ENCODE data around the gene HES3.

HES3 gene, protein sequence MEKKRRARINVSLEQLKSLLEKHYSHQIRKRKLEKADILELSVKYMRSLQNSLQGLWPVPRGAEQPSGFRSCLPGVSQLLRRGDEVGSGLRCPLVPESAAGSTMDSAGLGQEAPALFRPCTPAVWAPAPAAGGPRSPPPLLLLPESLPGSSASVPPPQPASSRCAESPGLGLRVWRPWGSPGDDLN

DNA sequence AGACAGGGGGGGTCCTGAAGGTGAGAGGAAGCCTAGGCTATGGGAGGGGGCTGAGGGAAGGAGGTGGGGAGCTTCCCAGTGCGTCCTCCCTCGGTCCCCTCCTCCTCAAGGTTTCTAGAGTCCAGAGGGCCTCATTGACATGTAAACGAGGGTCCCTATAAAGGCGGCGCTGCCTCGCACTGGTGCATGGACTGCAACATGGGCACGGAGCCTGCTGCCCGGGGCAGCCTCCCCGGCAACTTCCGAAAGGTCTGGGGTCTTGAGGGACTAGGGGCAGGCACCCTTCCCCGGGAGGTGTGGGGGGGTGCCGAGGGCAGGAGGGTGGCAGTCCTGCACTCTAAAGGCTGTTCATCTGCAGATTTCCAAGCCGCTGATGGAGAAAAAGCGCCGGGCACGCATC is at the start of gene HES3:
TSS of gene HES3 (plus strand) at position 187 of the 400 bp plus-strand sequence. CDS start at position 374, 187 bp downstream.
- no peak for DNase-seq (ENCODE audit: low spot score)

DNA sequence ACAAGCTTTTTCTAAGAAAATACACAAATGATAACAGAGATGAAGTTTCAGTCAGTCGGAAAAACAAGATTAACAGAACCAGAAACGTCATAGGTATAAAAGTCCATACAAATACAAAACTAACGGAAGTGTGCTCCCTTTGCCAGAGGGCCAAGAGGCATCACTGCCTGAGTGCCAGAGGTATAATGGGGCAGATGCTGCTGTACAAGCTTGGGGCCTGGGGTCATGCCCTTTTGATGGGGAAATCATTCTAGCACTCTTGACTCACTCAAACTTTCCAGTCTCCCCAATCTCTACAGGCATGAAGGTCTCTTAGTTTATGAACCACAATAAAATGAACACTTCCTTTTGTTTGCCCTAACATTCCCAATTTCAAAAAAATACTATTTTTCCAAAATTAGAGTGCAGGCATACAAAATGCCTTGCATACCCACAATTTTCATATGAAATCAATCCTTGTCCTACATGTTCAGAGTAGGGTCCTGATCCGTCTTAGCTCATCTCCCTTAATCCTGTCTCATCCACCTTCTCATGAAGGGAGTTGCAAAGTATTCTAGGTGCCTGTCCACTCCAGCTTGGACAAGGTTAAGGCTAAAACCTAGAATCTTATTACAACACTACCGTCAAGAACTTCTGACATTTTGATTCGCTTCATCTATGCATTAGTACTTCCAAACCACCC is 46.1 kb upstream of the HES3 start:
- DNase-seq (ENCODE audit: low spot score): no peak

DNA sequence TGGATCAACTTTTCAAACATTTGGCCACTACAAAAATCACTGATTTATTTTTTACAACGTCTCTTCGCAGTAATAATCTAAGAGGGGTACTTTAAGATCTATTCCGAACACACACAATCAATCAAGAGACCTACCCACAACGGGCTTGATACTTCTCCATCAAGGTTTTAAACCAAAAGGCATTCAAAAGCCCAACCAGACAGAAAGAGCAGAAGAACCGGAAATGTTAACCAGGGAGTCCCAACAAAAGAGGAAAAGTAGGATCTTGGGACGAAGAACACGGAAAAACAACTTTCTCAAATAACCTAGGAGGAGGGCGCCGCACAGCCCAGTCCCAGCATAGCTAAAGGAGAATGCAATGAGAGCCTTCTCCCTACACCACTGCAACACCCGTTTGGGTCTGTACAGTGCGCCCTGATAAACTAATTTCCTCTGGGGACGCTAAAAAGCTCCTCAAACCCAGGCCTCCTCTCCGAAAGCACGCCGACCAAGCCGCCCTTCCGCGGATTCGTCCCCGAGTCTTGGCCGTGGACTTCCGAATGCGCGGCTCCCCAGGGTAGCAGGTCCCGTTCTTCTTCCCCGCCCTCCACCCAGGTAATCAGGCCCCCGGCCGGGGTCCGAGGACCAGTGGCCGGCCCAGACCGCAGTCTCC is 45.2 kb upstream of the HES3 start:
- DNase-seq (ENCODE audit: low spot score): no peak

DNA sequence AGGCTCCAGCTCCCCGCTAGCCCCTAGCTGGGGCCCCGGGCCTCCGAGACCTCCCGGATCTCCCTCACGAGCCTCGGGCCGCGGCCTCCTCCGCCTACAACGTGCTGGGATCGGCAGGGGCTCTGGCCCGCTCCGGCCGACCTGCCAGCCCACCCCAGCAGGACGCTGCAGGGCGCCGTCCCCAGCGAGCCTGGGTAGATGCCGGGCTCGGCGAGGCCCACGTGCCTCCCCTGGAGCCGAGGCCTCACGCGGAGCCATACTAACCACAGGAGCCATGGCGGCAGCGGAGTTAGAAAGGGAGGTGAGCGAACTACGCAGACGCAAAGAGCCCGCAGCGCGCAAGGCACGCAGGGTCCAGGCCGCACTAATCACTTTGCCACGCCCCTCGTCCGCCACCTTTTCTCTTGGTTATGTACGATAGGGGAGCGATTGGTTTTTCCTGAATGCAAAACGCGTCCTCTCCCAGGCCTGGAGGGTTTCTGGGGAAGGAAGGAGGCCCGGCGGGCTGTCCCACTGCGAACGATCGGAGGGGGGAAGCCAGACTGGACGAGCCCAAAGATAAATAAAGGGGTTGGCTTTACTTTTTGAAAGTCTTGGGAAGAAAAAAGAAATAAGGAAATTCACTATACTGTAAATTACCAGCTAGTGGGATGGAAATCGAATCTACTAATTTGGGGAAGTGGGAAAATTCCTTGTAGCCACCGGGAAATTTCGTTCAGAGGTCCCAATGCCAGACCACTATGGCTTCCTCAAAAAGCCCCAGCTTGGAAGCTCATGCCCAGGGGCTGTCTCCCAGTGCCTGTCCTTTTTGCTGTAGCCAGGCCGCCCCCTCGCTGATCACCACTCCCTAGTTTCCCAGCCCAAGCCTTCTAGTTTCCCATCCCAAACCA is 44.4 kb upstream of the HES3 start, which contains the start of gene RPL22:
TSS of gene RPL22 (minus strand) at position 298 of the 890 bp plus-strand sequence. CDS start at position 276, 22 bp downstream.
- DNase-seq (ENCODE audit: low spot score): peak; percentile 99

DNA sequence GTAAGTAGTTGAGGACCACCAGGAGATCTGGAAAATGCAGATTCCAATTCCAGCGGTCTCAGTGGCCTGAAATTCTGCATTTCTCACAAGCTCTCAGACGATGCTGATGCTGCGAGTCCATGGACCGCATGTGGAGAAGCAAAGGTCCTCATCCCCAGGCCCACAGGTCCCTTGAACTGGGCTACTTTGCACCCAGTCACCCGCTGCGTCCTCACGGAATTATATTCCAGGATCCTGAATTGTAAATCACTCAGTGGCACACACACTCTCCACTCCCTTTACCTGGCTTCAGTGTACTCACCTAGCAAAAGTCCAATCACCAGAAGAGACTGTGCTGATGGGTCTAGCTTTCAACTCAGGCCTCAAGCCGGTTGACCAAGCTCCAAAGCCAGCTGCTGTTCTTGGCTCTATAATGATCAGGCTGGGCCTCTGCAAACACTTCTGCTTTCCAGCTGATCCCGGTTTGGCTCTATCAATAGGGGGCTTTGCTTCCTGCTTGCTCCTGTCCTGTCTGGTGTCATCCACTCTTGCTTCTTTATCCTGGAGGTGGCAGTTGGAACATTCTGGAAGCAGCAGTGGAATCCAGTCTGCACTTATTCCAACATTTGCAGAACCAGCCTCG is 43.7 kb upstream of the HES3 start:
- no peak for DNase-seq (ENCODE audit: low spot score)

DNA sequence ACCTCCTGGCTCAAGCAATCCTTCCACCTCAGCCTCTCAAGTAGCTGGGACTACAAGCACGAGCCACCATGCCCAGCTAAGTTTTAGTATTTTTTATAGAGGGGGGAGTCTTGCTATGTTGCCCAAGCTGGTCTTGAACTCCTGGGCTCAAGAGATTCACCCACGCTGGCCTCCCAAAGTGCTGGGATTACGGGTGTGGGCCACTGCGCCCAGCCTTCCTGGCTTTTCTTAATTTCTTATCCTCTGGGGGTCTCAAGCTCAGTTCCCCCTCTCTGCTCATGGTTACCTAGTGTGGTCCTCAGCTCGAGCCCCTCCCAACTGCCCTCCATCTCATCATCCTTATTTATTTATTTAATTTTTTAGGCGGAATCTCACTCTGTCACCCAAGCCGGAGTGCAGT is 41.7 kb upstream of the HES3 start:
- no peak for DNase-seq (ENCODE audit: low spot score)

DNA sequence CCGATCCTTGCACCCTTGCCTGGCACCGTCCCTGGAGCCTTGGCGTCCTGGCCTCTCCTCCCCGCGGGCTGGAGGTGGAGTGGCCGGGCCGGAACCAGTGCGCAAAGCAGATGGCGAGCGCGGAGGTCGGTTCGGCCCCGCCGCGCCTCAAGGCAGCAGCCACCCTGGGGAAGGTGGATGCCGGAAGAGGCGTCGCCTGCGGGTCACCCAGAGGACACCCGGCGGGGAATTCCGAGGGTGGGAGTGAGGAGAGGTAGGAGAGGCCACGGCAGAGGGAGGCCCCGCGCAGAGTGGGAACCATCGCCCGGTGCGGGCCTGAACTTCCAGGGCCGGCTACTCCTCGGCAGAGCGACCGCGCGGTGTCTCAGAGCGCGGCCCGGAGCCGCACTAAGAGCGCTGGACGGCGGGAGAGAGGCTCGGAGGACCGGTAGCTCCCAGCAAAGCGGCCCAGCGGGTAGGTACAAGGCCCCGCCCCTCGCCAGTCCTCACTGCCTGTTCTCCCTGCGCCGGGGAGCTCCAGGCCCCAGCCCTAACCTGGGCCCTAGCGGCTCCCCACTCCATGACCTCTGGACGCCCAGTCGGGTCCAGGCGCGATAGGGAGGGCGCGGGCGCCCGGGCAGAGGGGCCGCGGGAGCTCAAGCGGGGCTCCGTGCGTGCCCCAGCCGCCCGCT is 38.0 kb upstream of the HES3 start, which contains the start of gene RNF207:
TSS of gene RNF207 (plus strand) at position 271 of the 671 bp plus-strand sequence. CDS start 417 bp downstream, outside the sequence.
- DNase-seq (ENCODE audit: low spot score): peak; percentile 58

DNA sequence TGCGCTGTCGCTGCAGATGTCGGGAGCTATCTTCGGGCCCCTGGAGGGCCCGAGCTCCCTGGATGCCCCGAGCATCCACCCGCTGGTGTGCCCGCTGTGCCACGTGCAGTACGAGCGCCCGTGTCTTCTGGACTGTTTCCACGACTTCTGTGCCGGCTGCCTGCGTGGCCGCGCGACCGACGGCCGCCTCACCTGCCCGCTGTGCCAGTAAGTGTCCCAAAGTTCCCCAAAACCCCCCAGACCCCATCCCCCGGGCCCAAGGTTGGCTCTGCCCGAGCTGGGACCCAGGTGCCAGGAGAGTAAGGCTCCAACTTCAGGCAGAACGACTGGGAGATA is 37.5 kb upstream of the HES3 start:
- no peak for DNase-seq (ENCODE audit: low spot score)

DNA sequence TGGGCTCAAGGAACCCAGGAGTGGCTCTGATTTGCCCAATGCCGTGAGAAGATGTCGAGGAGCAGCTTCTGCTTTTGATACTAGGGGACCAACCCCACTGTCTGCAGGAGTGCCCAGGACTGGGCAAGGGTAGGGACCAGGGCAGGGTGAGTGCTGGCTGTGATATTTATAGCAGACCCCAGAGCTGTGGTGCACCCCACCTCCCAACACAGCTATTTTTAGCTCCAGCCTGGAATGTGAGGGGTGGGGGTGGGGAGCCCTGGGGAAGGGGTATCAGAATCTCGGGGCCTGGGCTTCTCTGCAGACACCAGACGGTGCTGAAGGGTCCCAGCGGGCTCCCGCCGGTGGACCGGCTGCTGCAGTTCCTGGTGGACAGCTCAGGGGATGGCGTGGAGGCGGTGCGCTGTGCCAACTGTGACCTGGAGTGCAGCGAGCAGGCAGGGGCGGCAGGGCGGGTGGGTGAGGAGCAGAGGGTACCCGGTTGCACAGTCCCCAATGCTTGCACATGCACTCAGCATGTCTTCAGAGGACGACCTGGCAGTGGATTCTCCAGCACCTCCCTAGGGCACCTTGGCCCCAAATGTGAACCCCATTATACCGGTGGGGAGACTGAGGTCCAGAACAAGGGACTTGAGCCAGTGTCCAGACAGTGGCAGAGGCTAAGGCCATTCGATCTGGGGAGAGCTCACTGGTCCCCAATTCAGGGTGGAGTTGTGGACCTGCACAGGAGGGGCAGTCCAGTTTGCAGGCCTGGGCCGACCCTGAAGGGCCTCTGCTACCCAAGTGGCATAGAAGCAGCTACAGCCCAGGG is 36.7 kb upstream of the HES3 start:
- no peak for DNase-seq (ENCODE audit: low spot score)

DNA sequence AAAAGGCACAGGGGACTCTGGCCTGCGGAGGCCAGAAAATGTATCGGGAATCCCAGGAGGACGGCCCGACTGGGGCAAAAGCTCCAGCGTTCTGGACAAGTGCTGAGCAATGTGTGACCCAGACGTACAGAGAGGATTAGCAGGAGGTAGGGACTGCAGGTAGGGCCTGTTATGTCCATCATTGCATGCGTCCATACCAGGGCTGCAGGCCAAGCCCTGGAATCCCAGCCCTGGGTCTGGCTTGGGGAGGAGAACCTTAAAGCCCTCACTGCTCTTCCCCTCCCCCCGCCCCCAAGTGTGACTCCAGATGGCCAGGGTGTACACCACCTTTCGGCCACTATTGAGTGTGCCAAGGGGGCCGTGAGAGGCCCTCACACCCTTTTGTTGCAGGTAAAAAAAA is 36.1 kb upstream of the HES3 start:
- DNase-seq (ENCODE audit: low spot score): no peak

DNA sequence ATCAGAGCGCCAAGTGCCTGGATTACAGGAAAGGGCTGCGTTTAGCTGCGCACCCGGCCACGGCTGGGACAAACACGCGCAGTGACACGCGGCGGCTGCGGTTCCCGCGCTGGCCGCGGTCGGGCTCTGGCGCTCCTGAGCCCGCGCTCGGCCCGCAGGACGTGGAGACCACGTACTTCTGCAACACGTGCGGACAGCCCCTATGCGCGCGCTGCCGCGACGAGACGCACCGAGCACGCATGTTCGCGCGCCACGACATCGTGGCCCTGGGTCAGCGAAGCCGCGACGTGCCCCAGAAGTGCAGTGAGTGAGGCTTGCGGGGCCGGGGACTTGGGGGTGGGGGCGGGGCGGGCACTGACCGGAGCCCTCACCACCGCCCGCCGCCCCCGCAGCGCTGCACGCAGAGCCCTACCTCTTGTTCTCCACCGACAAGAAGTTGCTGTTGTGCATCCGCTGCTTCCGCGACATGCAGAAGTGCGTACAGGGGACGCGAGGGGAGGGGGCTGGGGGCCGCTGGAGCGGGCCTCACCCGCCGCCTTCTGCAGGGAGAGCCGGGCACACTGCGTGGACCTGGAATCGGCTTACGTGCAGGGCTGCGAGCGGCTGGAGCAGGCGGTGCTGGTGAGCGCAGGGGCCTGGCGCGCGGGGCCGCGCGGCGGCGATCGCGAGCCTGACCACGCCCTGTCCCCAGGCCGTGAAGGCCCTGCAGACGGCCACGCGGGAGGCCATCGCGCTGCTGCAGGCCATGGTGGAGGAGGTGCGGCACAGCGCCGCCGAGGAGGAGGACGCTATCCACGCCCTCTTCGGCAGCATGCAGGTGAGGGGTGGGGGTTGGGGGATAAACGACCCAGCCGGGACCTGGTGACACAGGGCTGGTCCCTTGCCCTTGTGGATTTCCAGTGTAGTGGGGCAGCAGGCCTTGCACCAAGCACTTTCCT is 35.0 kb upstream of the HES3 start:
- no peak for DNase-seq (ENCODE audit: low spot score)

DNA sequence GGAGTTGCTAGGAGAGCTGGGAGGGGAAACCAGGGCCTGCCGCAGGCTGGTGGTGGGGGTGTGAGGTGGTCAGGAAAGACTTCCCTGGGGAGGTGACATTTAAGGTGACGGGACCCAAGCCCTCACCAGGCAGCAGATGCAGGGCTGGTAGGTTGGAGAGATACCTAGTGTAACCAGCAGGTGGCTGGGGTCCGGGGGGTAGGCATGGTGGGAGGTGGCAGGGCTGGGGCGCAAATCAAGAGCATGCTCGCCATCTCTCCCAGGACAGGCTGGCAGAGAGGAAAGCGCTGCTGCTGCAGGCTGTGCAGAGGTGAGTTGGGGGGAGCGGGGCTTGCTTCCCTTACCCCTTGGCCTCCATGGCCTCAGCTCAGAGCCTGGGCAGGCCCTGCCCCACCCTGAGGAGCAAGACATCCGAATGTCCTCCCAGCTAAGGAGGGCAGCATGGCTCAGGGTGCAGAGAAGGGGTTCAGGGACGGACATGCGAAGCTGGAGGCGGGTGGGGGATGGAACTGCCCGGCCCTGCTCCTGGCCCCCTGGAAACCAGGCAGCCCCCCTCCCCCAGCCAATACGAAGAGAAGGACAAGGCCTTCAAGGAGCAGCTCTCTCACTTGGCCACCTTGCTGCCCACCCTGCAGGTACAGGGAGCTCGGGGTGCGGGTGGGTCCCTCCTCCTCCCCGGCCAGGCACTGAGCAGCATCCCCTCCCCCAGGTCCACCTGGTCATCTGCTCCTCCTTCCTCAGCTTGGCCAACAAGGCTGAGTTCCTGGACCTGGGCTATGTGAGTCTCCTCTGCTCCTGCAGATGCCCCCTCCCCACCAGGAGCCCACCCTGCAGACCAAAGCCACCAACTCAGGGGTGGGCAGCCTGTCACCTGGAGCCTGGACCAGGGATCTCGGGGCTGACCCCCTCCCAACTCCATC is 34.1 kb upstream of the HES3 start:
- no peak for DNase-seq (ENCODE audit: low spot score)

DNA sequence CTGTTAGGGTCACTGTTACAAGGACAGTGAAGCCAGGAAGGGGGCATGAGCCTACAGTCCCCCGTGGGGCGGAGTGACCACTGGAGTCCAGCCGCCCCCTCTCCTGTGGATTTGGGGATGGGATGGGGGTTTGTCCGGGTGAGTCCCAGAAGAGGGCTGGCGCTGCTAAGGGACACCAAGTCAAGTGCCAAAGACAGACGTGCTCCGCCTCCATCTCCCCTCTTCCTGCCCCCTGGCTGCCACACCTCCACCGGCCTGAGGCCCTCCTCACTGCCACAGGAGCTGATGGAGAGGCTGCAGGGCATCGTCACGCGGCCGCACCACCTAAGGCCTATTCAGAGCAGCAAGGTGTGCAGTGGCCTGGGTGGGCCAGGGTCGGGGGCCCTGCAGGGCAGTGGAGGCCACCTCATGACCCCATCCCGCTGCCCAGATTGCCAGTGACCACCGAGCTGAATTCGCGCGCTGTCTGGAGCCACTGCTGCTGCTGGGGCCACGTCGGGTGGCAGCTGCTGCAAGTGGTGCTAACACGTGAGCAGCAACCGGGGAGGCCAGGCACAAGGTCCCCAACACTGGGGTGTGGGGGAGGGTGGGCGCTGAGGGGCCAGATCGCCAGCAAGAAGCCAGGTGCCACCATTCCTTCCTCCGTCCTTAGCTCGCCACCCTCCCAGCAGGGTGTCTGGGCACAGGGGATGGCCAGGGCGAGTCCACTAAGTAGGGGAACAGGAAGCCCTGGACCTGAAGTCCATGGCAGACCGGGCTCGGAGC is 33.2 kb upstream of the HES3 start:
- DNase-seq (ENCODE audit: low spot score): no peak

DNA sequence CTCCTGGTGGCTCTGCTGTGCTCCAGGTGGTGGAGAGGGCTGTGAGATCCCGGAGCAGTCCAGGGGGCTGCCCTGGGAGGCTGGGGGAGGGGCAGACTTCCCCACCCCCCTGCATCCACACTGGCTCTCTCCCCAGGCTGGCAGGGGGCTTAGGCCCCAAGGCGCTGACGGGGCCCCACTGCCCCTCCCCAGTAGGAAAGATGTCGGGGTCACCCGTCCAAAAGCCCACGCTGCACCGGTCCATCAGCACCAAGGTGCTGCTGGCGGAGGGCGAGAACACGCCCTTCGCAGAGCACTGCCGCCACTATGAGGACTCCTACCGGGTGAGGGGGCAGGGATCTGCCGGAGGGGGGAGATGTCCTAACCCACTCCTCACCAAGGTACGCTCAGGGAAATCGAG is 32.2 kb upstream of the HES3 start:
- DNase-seq (ENCODE audit: low spot score): no peak

DNA sequence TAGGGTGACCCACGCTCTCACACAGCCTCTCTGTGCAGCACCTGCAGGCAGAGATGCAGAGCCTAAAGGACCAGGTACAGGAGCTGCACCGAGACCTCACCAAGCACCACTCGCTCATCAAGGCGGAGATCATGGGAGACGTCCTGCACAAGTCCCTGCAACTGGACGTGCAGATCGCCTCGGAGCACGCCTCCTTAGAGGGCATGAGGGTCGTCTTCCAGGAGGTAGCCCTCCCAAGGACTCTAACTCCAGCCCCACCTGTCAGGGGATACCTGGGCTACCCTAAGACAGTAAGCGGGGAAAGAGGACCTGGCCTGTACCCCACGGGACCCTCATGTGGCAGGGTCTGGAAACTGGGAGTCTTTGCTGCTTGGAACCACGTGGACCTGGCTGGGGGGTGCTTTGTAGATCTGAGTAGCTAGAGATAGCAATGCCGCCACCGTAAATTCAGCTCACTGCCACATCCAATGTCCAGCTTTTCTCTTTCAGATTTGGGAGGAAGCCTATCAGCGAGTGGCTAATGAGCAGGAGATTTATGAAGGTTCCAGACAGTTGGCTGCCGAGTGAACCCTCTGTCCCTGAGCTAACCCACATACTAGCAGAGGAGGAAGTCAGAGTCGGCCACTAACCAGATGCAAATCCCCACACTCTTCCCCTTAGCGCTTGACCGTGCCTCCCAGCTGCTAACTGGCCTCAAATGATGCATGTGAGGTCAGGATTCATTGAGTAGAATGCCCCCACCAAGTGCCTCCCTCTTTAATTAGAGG is 31.6 kb upstream of the HES3 start:
- DNase-seq (ENCODE audit: low spot score): no peak

DNA sequence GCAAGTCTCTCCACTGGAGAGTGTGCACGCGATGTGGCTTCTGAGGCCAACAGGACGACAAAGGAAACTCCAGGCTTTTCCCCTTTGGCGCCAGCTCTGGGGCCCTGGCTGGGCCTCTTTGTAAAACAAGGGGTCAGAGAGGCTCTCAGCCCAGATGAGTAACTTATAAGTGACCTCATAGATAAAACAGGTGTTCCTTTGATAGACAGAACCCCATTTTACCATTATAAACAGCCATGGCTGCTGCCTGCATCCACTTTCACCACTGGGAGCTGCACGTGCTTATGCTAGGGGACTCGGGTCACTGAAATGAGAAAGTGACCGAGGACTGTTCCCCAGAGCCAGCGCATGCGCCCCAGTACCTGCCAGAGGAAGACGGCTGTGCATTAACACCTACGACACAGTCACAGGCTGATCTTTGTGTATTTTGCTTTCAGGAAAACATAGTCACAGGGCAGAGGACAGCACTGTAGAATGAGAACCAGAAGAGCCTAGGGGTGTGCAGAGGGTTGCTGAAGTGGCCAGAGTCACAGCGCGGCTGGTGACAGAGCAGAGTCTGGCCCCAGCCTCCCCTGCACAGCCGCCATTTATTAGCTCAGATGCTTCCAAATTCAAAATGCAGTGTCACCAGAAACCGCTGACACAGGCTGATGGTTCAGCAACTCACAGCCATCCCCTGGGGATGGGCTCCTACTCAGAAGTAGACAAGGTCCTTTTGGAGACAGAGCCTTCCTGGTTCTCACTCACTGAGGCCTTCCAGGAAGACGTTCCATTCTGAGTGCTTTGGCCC is 25.4 kb upstream of the HES3 start:
- no peak for DNase-seq (ENCODE audit: low spot score)

Measured in cerebellar cortex (tissue), 1 donor.